Measurements from ENCODE around the gene DSCAML1. TPM values are rescaled to one million over a fixed set of nuclear protein-coding genes. Genes with fewer than 3 reads are reported as not detected.

DSCAML1 gene
- total RNA-seq, 1 experiment from 2014 or later: not detected

DNA sequence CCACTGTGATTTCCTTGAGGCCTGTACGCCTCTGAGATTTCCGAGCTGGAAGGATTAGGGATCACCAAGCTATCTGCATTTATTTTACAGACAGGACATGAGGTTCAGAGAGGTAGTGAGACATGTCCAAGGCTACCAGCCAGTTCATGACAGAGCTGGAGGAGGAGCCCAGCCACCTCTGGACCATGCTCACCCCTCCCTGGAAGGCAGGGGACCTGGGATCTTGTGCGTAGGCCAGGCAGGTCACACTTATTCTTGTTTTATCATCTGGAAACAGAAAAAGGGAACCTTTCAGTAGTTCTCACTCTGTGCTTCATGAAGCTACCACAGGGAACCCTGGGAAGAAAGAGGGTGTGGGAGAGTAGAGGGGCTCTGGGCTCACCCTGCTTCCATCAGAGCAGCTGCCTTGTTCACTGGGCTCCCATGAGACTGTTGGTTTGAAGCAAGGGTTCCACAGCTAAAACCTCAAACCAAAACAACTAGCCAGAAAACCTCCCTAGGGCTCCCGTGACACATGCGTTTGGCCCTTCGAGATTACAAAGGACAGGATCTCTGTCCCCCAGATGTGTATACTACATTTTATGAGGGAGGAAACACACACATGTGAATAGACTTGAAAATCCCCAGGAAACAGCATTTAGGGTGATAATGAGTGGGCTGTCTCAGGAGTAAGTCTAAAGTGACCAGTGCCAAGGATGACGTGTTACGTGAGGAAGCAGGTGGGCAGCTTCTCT is 106.4 kb downstream of the DSCAML1 start:
- Histone ChIP-seq H3K9me3 (ENCODE audit: control insufficient read depth in 1 of 2, insufficient read depth in 1 of 2, low read depth in 1 of 2, low read length in 2 of 2) (no peaks in the 10 kb centered on the region), H3K4me2 (ENCODE audit: low read length) (no peak overlapping the region), H3K4me3 (replicated peaks in 1 of 2; ENCODE audit: low read depth in 1 of 2, low read length in 2 of 2) (no peak overlapping the region), H2AFZ (ENCODE audit: low read depth, low read length, poor library complexity, severe bottlenecking) (no peak overlapping the region), H3K9me2 (ENCODE audit: insufficient read depth) (no peaks in the 10 kb centered on the region), H4K20me1 (ENCODE audit: insufficient read depth) (no peaks in the 10 kb centered on the region), H3K4me1 (ENCODE audit: control insufficient read depth in 1 of 2, insufficient read depth in 2 of 2, low read length in 2 of 2) (peaks cover 0 to 10% of the 10 kb centered on the region in 2 experiments; a peak in 3 of 4 replicates), H3K79me2 (ENCODE audit: insufficient read depth, low read length) (no peaks in the 10 kb centered on the region), H3K27me3 (ENCODE audit: insufficient read depth, low read length) (peaks cover 12% of the 10 kb centered on the region), H3K9ac (ENCODE audit: low read length) (no peak overlapping the region), H3K36me3 (ENCODE audit: control insufficient read depth in 1 of 2, insufficient read depth in 2 of 2, low read length in 2 of 2) (no peaks in the 10 kb centered on the region), H3K27ac (ENCODE audit: low read depth, low read length) (no peak overlapping the region)
- DNase-seq (ENCODE audit: low read depth, low spot score) (no peak), ATAC-seq (no peak)
- no TSS peak for BruUV-seq (replicated peaks)
- TF ChIP-seq EGR1 (IDR thresholded peaks at IDR 0.05; ENCODE audit: low read depth): no peak
- TF ChIP-seq EZH2phosphoT487 (IDR thresholded peaks at IDR 0.05; ENCODE audit: borderline replicate concordance): no peak
- no peak for TF ChIP-seq SIN3A (IDR thresholded peaks at IDR 0.05; ENCODE audit: low read depth)
- TF ChIP-seq ELF1 (IDR thresholded peaks at IDR 0.05; ENCODE audit: borderline replicate concordance, low read depth): no peak
- TF ChIP-seq POLR2AphosphoS5 (IDR thresholded peaks at IDR 0.05; ENCODE audit: low read depth, low read length): no peak
- TF ChIP-seq JUND (IDR thresholded peaks at IDR 0.05): no peak
- no peak for TF ChIP-seq SRF (IDR thresholded peaks at IDR 0.05; ENCODE audit: low read depth)
- no peak for TF ChIP-seq RAD21 (IDR thresholded peaks at IDR 0.05; ENCODE audit: low read depth)
- no peak for TF ChIP-seq SP1 (IDR thresholded peaks at IDR 0.05; ENCODE audit: low read depth)
- no peak for TF ChIP-seq FOSL1 (IDR thresholded peaks at IDR 0.05; ENCODE audit: low read depth)
- no peak for TF ChIP-seq POLR2A (IDR thresholded peaks at IDR 0.05; ENCODE audit: borderline replicate concordance, extremely low read depth, insufficient read depth, insufficient read length)
- no peak for TF ChIP-seq CBX3 (IDR thresholded peaks at IDR 0.05; ENCODE audit: low read depth)
- no peak for TF ChIP-seq ZNF274 (IDR thresholded peaks at IDR 0.05; ENCODE audit: low read depth, low read length)
- no peak for TF ChIP-seq CEBPB (IDR thresholded peaks at IDR 0.05; ENCODE audit: low read depth)
- no peak for TF ChIP-seq YY1 (IDR thresholded peaks at IDR 0.05; ENCODE audit: extremely low read depth, insufficient replicate concordance, low read depth, low read length)
- TF ChIP-seq EZH2 (IDR thresholded peaks at IDR 0.05): no peak
- TF ChIP-seq TCF7L2 (IDR thresholded peaks at IDR 0.05; ENCODE audit: borderline replicate concordance, extremely low read depth, insufficient read depth, insufficient read length): no peak
- TF ChIP-seq, protein P1, sequence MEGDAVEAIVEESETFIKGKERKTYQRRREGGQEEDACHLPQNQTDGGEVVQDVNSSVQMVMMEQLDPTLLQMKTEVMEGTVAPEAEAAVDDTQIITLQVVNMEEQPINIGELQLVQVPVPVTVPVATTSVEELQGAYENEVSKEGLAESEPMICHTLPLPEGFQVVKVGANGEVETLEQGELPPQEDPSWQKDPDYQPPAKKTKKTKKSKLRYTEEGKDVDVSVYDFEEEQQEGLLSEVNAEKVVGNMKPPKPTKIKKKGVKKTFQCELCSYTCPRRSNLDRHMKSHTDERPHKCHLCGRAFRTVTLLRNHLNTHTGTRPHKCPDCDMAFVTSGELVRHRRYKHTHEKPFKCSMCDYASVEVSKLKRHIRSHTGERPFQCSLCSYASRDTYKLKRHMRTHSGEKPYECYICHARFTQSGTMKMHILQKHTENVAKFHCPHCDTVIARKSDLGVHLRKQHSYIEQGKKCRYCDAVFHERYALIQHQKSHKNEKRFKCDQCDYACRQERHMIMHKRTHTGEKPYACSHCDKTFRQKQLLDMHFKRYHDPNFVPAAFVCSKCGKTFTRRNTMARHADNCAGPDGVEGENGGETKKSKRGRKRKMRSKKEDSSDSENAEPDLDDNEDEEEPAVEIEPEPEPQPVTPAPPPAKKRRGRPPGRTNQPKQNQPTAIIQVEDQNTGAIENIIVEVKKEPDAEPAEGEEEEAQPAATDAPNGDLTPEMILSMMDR (IDR thresholded peaks at IDR 0.05 in 2 of 3, conservative IDR thresholded peaks at IDR 0.05 in 1 of 3; ENCODE audit: borderline replicate concordance in 1 of 3, insufficient read depth in 1 of 3, low read depth in 2 of 3, low read length in 2 of 3): no peak
- TF ChIP-seq, protein P2, sequence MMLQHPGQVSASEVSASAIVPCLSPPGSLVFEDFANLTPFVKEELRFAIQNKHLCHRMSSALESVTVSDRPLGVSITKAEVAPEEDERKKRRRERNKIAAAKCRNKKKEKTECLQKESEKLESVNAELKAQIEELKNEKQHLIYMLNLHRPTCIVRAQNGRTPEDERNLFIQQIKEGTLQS (IDR thresholded peaks at IDR 0.05): no peak
- intact Hi-C loops (cut with micrococcal nuclease): no loop called here
- ChIA-PET POLR2A (no interaction called here), CTCF (no interaction called here), RAD21 (ENCODE audit: low non-redundant PET in 1 of 2, low total read pairs in 2 of 2, uncharacterized antibody in 2 of 2, unreplicated experiment in 2 of 2) (no interaction called here)

Measured in HCT116 (cell line).